ENCODE measurements around the gene ZBED4. TPM values are rescaled to one million over a fixed set of nuclear protein-coding genes. Genes with fewer than 3 reads are reported as not detected.

ZBED4 gene
- total and polyA plus RNA-seq, 2 experiments from 2014 or later, result 8.5 to 31.9 TPM

GRCh38 chr22:49869086-49869830 is 15.6 kb downstream of the ZBED4 start:
- H3K9me3 Mint-ChIP-seq, result peaks cover 38% of the 10 kb centered on the region

DNA sequence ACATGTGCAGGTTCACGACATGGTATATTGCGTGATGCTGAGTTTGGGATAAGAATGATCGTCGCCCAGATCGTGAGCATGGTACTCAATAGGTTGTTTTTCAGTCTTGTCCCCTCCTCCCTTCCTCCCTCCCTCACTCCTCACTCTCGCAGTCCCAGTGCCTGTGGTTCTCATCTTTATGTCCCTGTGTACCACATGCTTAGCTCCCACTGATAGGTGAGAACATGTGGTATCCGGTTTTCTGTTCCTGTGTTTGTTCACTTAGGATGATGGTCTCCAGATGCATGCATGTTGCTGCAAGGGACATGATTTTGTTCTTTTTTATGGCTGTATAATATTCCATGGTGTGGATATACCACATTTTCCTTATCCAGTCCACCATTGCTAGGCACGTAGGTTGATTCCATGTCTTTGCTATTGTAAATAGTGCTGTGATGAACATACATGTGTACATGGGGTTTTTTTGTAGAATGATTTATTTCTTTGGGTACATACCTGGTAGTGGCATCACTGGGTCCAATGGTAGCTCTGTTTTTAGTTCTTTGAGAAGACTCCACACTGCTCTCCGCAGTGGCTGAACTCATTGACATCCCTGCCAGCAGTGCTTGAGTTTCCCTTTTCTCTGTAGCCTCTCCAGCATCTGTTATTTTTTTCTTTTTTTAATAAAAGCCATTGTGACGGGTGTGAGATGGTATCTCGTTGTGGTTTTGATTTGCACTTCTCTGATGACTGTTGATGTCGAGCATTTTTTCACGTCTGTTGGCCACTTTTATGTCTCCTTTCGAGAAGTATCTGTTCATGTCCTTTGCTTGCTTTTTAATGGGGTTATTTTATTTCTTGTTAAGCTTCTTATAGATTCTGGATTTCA is 16.4 kb downstream of the ZBED4 start:
- Histone ChIP-seq H3K9me2 (ENCODE audit: insufficient read depth) (peaks cover 4% of the 10 kb centered on the region; the same call in 1 of the 2 replicates), H3F3A (replicated peaks; ENCODE audit: low read depth) (no peaks in the 10 kb centered on the region; the same call in 1 of the 2 replicates), H3K4me1 (ENCODE audit: insufficient read depth) (peaks cover 7% of the 10 kb centered on the region; the same call in 1 of the 2 replicates), H4K20me1 (replicated peaks; ENCODE audit: insufficient read depth) (peaks cover 51% of the 10 kb centered on the region), H3K27ac (ENCODE audit: low read depth) (no peak overlapping the region), H3K36me3 (ENCODE audit: insufficient read depth) (no peaks in the 10 kb centered on the region), H3K27me3 (ENCODE audit: insufficient read depth) (no peaks in the 10 kb centered on the region), H2AFZ (no peak overlapping the region), H3K79me2 (replicated peaks; ENCODE audit: insufficient read depth) (peaks cover 98% of the 10 kb centered on the region), H3K4me3 (no peak overlapping the region), H3K4me2 (no peak overlapping the region)
- no peak overlapping the region for H3K4me3 Mint-ChIP-seq
- no peak for TF ChIP-seq EZH2 (IDR thresholded peaks at IDR 0.05; ENCODE audit: low read depth, unreplicated experiment)
- TF ChIP-seq JUNB (IDR thresholded peaks at IDR 0.05; ENCODE audit: unreplicated experiment), result no peak
- no peak for TF ChIP-seq ZNF331 (CRISPR knock-in tag; IDR thresholded peaks at IDR 0.05; ENCODE audit: low read depth)
- TF ChIP-seq, protein P1, sequence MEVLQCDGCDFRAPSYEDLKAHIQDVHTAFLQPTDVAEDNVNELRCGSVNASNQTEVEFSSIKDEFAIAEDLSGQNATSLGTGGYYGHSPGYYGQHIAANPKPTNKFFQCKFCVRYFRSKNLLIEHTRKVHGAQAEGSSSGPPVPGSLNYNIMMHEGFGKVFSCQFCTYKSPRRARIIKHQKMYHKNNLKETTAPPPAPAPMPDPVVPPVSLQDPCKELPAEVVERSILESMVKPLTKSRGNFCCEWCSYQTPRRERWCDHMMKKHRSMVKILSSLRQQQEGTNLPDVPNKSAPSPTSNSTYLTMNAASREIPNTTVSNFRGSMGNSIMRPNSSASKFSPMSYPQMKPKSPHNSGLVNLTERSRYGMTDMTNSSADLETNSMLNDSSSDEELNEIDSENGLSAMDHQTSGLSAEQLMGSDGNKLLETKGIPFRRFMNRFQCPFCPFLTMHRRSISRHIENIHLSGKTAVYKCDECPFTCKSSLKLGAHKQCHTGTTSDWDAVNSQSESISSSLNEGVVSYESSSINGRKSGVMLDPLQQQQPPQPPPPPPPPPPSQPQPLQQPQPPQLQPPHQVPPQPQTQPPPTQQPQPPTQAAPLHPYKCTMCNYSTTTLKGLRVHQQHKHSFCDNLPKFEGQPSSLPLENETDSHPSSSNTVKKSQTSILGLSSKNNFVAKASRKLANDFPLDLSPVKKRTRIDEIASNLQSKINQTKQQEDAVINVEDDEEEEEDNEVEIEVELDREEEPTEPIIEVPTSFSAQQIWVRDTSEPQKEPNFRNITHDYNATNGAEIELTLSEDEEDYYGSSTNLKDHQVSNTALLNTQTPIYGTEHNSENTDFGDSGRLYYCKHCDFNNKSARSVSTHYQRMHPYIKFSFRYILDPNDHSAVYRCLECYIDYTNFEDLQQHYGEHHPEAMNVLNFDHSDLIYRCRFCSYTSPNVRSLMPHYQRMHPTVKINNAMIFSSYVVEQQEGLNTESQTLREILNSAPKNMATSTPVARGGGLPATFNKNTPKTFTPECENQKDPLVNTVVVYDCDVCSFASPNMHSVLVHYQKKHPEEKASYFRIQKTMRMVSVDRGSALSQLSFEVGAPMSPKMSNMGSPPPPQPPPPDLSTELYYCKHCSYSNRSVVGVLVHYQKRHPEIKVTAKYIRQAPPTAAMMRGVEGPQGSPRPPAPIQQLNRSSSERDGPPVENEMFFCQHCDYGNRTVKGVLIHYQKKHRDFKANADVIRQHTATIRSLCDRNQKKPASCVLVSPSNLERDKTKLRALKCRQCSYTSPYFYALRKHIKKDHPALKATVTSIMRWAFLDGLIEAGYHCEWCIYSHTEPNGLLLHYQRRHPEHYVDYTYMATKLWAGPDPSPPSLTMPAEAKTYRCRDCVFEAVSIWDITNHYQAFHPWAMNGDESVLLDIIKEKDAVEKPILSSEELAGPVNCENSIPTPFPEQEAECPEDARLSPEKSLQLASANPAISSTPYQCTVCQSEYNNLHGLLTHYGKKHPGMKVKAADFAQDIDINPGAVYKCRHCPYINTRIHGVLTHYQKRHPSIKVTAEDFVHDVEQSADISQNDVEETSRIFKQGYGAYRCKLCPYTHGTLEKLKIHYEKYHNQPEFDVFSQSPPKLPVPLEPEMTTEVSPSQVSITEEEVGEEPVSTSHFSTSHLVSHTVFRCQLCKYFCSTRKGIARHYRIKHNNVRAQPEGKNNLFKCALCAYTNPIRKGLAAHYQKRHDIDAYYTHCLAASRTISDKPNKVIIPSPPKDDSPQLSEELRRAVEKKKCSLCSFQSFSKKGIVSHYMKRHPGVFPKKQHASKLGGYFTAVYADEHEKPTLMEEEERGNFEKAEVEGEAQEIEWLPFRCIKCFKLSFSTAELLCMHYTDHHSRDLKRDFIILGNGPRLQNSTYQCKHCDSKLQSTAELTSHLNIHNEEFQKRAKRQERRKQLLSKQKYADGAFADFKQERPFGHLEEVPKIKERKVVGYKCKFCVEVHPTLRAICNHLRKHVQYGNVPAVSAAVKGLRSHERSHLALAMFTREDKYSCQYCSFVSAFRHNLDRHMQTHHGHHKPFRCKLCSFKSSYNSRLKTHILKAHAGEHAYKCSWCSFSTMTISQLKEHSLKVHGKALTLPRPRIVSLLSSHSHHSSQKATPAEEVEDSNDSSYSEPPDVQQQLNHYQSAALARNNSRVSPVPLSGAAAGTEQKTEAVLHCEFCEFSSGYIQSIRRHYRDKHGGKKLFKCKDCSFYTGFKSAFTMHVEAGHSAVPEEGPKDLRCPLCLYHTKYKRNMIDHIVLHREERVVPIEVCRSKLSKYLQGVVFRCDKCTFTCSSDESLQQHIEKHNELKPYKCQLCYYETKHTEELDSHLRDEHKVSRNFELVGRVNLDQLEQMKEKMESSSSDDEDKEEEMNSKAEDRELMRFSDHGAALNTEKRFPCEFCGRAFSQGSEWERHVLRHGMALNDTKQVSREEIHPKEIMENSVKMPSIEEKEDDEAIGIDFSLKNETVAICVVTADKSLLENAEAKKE (CRISPR knock-in tag; IDR thresholded peaks at IDR 0.05), result no peak
- ATAC-seq (no peak), DNase-seq (ENCODE audit: low spot score) (no peak)
- peaks cover 63% of the 10 kb centered on the region for H3K36me3 Mint-ChIP-seq (ENCODE audit: low read depth)
- no peaks in the 10 kb centered on the region for H3K27me3 Mint-ChIP-seq (ENCODE audit: insufficient read depth, low read depth, poor library complexity)
- no peak overlapping the region for H3K27ac Mint-ChIP-seq
- H3K4me1 Mint-ChIP-seq, result peaks cover 3% of the 10 kb centered on the region; the same call in 2 of the 3 replicates
- peaks cover 41% of the 10 kb centered on the region for H3K9me3 Mint-ChIP-seq

More at GRCh38 chr22:49869086-49869830, 15.6 kb downstream of the ZBED4 start:
- peaks cover 4% of the 10 kb centered on the region; the same call in 1 of the 2 replicates for H3K9me2 ChIP-seq (ENCODE audit: insufficient read depth)
- no peaks in the 10 kb centered on the region for H3K36me3 ChIP-seq (ENCODE audit: insufficient read depth)
- Mint-ChIP-seq H3K4me1 (peaks cover 3% of the 10 kb centered on the region; the same call in 2 of the 3 replicates), H3K36me3 (ENCODE audit: low read depth) (peaks cover 66% of the 10 kb centered on the region), H3K27ac (no peak overlapping the region), H3K27me3 (ENCODE audit: insufficient read depth, low read depth, poor library complexity) (peaks cover 2% of the 10 kb centered on the region), H3K4me3 (no peak overlapping the region)
- no peak overlapping the region for H3K27ac ChIP-seq (ENCODE audit: low read depth)
- no peak for TF ChIP-seq STAT1 (IDR thresholded peaks at IDR 0.05; ENCODE audit: unreplicated experiment)
- no peak for TF ChIP-seq JUNB (IDR thresholded peaks at IDR 0.05; ENCODE audit: unreplicated experiment)
- H4K20me1 ChIP-seq (replicated peaks; ENCODE audit: insufficient read depth), result peaks cover 50% of the 10 kb centered on the region
- no peaks in the 10 kb centered on the region for H3K27me3 ChIP-seq (ENCODE audit: insufficient read depth)
- no peak overlapping the region for H3K4me2 ChIP-seq
- DNase-seq (ENCODE audit: low spot score), result no peak
- H3K4me1 ChIP-seq (ENCODE audit: insufficient read depth), result peaks cover 7% of the 10 kb centered on the region; the same call in 1 of the 2 replicates
- no peak overlapping the region for H2AFZ ChIP-seq
- H3K4me3 ChIP-seq, result no peak overlapping the region
- H3K79me2 ChIP-seq (replicated peaks; ENCODE audit: insufficient read depth), result peaks cover 96% of the 10 kb centered on the region
- no peaks in the 10 kb centered on the region; the same call in 1 of the 2 replicates for H3F3A ChIP-seq (replicated peaks; ENCODE audit: low read depth)
- ATAC-seq, result no peak
